Stimulated activated CD8-positive, alpha-beta memory T cell treated with anti-CD3 and anti-CD28 coated beads, Interleukin-12 subunit alpha, Interleukin-12 subunit beta, amount 100 ng/mL, for 24 hours (primary cell): ENCODE measurements around the gene CENPX.

Experiments used
- DNase-seq: peaks from one replicate; pipeline ENCODE4 v3.0.0-alpha.2; 2020; ENCODE audit errors: extremely low read depth

The CENPX gene

GRCh38 chr17:82022310-82022980 lies at the start of gene CENPX:
Gene CENPX (minus strand): TSS chr17:82022878. CDS start chr17:82022861, 17 bp downstream.
- no peak for DNase-seq

DNA sequence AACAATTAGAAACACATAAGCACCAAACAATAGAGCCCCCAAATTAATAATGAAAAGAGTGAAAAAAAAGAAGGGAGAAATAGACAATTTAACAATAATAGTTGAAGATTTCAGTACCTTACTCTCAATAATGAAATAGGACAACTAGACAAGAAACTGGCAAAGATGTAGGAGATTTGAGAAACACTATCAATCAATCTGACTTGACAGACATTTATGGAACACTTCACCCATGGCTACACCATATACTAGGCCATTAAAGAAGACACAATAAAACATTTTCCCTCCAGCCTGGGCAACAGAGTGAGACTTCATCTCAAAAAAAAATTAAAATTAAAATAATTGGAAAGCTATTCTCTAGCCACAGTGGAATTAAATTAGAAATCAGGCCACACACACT lies 47.9 kb upstream of the CENPX start:
- DNase-seq, result no peak

- peak; percentile 45 for DNase-seq
Measured at GRCh38 chr17:82065638-82066303, 43.1 kb upstream of the CENPX start, which contains the start of gene DUS1L. Gene DUS1L (minus strand): TSS chr17:82065804. CDS start chr17:82065059, 745 bp downstream.

DNA sequence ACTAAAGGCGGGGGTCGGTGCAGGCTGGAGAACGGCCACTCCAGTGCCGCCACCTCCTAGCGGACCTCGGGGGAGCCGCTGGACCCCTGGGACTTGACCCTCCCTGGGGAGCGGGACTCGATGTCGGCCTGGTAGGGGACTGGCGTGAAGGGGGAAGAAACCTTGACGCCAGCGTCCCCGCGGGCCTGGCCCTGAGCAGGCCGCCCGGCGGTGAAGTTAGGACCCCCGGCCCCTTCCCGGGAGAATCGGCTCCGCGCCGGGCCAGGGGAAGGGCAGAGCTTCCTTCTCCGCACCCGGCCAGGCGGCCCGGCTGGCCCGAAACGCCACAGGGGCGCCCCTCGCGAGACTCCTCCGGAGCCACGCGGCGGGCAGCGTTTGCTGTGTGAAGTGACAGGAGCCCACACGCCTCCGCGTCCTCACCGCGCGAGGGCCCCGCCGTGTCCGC lies 42.5 kb upstream of the CENPX start:
- DNase-seq, result no peak

GRCh38 chr17:82064433-82065192 lies 41.9 kb upstream of the CENPX start:
- DNase-seq, result no peak

DNA sequence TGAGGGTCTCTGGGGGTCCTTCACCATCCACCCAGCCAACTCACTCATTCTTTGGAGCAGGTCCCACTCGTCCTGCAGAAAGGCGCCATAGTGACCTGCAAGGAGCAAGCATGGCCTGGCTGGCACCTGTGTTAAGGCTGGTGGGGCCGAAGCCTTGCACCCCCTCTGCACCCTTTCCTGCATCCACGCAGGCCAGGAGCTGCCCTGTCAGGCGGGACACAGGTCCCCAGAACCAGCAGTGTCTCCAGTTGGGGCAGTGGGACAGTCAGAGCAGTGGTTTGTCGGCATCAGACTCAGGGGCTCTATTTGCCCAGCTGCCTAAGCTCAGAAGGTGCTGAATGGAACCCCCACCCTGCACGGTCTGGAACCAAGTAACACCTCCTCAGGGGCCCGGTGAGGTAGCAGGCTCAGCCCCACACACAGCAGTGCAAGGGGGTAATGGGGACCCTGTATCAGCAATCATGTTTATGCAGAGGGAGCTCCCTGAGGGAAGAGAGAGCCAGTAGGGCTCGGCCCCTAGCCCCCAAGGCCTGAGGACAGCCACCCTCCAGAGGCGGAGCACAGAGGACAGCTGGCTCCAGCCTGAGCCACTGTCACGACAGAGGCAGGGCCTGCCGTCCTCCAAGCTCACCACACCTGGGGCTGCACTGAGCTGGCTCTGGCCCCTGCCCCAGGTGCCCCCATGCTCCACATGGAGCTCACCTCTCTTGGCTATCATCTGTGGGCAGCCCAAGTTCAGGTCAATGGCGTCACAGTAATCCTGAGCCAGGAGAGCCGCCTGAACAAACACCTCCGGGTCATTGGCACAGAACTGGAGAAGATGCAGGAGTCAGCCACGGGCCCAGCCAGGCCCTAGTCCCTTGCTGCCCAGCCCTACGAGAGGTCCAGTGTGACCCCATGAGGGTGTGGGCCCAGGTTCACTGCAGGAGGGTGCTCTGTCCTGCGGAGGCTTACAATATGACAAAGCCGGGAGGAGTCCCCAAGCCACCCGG lies 41.0 kb upstream of the CENPX start:
- DNase-seq, result no peak

DNA sequence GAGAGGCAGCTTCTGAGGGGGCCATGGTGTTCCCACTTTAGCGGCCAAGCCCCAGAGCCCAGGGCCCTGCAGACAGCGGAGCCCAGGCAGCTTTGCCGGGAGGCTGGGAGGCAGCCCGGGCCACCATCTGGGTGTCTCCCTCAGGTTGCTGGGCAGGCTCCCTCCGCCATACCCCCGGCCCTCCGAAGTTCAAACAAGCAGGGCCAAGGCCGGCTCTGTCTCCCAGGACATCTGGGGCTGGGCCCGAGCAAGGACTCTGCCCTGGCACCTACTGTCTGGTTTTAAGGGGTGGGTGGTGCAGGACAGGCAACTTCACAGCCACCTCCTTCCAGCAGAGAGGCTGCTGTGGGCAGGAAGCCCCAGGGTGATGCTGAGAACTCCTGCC lies 40.3 kb upstream of the CENPX start:
- no peak for DNase-seq

DNA sequence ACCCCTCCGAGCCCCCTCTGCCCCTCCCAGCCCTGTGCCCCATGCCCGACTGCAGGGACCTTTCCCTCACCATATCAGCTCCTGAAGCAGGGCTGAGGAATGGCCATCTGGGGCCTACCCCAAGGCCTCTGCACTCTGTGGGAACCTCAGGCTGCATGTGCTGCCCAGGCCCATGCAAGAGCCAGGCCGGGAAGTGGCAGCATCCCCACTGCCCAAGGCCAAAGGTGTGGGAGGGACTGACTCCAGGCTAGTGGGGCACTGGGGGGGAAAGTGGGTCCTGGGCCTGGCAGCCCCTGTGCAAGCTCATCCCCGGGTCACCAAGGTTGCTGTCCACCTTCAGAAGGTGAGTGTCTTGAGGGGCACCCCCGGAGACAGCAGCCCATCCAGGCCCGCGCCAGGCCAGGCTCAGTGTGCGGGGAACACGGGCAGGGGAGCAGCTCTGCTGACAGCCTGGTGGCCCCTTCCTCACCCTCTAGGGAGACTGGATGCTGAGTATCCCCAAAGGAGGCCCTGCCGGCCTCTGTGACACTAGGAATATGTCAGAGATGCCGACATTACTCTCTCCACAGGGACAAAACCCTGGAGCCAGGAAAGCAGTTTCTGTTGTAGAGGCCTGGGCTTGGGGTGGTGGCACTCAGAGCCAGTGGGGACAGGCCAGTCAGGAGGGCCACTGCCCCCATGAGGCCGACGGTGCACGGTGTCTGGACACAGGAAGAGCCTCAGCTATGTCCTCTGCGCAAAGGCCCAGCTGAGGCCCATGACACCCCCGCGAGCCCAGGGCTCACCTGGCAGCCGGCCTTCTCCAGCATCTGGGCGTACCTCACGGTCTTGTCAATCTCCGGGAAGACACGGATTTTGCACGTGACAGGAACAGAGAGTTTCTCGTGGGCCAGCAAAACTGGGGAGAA lies 39.7 kb upstream of the CENPX start:
- no peak for DNase-seq

GRCh38 chr17:82061047-82061925 lies 38.6 kb upstream of the CENPX start:
- DNase-seq, result no peak

DNA sequence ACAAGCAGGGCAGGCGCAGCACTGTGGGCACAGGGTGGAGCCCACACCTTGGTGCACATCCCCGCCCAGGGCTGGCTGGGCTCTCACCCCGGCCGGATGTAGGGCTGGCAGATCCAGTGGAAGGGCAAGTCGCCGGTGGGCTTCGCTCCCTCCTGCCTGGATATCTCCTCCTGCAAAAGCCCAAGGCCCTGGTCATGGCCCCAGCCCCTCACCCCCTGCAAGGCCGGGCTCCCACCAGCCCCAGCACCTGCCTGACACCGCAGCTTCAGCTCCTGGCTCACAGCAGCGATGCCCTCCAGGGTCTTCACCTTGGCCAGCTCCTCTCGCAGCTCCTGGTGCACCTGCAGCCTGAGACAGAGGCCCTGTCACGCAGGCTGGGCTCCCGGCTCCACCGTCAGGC lies 37.9 kb upstream of the CENPX start:
- no peak for DNase-seq

GRCh38 chr17:82060001-82060380 lies 37.3 kb upstream of the CENPX start:
- DNase-seq, result no peak

DNA sequence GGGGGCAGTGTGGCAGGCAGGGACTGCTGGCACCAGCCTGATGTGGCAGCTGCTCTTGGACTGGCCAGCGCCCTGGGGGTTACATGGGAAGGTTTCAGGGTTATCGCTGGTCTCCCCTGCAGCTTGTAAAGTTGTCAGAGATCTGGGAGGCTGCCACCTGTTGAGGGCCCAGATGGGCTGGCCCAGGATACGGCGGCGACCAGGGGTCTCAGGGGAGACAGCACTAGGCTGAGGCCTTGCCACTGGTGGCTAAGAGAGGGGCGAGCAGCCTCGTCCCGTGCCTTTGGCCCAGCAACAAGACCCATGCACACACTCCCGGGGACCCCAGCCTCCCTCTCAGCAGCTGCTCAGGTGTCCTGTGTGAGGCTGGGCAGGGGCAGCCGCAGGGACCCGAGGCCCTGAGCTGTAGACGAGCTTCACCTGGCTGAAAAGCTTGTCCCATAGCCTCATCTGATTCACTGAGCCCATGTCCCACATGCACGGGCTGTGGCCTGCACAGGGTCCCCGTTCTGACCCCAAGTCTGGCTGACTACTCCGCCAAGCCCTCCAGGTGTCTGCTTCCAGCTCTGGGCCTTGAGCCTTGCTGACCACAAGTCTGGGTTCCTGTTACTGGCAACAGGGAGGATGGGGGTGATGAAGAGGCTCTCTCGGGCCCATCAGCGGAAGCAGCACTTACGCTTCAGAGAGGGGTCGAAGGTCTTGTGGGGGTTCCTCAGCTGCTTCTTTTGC lies 36.8 kb upstream of the CENPX start:
- DNase-seq, result no peak

DNA sequence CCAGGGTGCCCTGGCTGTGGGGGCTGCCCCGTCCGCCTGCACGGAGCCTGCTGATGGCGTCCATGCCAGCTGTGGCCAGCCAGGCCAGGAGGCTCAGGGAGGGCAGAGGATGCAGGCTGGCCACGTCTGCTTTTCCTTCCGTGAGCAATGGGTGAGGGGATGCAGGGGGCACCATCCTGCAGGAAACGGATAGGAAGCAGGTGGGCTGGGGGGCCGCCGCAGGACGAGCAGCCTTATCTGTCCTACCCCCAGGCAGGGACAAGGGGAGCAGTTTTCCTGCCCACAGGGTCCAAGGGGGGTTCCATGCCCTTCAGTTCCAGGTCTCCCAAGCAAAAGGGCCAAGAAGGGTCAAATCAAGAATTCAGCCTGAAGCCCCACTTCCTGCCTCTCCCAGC lies 36.2 kb upstream of the CENPX start:
- no peak for DNase-seq

DNA sequence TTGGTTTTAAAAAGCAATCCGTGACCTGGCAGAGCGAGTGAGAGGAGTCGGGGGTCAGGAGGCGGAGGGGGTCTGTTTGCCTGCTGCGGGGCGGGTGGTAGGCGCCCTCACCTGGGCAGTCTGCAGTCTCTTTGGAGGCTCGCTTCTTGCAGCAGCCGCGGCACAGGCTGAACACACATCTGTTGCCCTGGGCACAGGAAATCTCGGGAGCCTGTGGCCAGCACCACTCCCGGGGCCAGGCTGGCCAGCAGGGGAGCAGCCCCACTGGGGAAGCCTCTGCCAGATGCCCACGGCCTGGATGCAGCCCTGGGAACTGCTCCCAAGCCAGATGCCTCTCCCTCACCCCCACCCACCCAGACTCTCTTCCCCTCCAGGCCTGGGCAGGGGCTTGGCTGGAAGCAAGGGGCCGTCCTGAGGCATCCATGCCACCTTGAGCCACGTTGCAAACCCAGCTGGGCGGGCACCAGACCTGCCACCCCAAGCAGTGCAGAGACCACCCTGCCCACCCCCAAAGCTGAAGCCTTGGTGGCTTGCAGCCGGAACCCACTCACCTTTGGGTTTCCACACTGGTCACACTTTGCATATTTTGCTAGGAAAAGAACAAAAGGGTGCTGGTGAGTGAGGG lies 35.7 kb upstream of the CENPX start:
- no peak for DNase-seq

GRCh38 chr17:82056729-82057621 lies 34.3 kb upstream of the CENPX start:
- no peak for DNase-seq

DNA sequence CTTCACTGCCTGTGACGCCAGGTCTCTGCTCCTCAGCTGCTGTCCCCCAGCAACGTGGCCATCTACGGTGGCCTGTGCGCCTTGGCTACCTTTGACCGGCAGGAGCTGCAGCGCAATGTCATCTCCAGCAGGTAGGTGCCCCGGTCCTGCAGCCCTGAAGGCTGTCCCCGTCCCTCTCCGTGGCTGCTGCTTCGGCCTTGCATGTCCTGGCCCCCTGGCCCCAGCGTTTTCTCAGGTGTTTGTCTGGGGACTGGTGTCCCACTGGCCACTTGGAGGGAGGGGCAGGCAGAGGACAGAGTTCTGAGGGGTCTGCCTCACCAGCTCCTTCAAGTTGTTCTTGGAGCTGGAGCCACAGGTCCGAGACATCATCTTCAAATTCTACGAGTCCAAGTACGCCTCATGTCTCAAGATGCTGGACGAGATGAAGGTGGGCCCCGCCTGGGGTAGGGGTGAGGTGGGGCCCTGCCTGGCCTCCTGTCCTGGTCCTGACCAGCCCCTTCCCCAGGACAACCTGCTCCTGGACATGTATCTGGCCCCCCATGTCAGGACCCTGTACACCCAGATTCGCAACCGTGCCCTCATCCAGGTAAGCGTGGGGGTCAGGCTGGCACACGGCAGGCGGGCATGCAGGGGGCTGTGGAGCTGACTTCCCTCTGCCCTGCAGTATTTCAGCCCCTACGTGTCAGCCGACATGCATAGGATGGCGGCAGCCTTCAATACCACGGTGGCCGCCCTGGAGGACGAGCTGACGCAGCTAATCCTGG lies 33.5 kb upstream of the CENPX start:
- DNase-seq, result no peak
